Measurements from ENCODE around the gene ARHGAP28.
"Not testable (repeated sequence)": the region's sequence is repeated elsewhere in the genome, so short reads cannot be mapped to it uniquely, and the experiment has no call there.

Gene ARHGAP28

GRCh38 chr18:6827566-6827965, 98.0 kb downstream of the ARHGAP28 start:
- not testable (repeated sequence) for DNase-seq

- DNase-seq = no peak
These were observed 101.4 kb downstream of the ARHGAP28 start for GRCh38 chr18:6830916-6831315.

DNA sequence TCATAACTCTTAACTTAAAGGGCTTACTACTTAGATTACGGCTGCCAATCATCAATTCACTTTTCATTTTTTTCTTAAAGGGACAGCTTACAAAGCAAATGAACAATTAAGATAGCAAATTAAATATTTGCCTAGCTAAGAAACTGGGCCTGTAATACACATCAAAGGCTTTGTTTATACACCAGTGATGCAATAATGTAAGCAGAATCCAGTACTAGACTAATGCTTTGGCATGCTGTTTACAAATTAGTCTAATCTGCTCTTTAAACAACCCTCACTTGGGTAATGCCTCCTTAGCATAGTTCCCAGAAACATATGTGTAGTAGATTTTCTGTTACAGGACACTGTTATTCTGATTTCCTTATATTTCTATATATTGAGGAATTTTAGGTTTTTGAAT, 105.8 kb downstream of the ARHGAP28 start:
- no peak for DNase-seq

GRCh38 chr18:6836331-6836730, 106.8 kb downstream of the ARHGAP28 start:
- no peak for DNase-seq

DNA sequence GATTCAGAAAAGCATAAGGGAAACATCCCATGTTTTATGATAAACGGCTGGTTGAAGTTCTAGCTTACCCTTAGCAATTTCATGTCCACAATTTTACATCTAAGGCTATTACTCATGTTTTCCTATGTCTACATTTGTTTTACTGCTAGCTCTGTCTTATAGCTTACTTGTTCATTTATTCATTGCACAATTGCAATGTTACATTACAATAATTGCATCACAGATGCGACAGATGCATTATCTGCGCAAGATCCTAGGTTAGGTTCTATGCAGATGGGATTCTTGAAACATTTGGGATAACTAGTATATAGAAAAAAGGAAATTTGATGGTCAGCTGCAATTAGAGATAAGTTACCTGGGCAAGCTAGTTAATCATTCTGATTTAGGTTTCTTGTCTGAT, 108.4 kb downstream of the ARHGAP28 start:
- no peak for DNase-seq

DNA sequence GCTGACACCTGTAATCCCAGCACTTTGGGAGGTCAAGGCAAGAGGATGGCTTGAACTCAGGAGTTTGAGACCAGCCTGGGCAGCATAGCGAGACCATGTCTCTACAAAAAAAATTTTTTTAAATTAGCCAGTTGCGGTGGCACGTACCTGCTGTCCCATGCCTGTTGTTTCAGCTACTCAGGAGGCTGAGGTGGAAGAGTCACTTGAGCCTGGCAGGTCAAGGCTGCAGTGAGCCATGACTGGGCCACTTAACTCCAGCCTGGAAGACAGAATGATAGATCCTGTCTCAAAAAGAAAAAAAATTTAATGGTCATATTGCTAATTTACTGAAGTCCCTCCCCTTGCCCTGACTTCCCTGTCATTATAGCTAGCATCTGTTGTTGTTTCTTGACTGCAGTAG, 112.6 kb downstream of the ARHGAP28 start:
- no peak for DNase-seq

DNA sequence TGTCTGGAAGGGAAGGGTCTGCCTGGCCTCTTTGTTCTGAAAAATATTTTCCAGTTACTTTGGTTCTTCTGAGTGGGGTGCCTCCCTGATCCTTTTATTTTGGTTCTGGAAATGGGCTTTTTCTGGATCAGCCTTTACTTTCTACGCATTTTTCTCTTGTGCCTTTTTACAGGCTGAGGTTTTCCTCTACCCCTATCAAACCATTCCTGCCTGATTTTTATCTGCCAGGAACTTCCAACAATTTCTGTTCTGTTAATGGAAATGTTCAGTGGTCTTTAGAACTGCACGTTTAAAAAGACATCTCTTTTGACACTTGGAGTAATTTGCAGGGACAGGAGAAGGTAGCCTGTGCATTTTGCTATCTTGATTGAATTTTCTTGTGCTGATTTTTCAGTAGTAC, 113.8 kb downstream of the ARHGAP28 start:
- DNase-seq = no peak

DNA sequence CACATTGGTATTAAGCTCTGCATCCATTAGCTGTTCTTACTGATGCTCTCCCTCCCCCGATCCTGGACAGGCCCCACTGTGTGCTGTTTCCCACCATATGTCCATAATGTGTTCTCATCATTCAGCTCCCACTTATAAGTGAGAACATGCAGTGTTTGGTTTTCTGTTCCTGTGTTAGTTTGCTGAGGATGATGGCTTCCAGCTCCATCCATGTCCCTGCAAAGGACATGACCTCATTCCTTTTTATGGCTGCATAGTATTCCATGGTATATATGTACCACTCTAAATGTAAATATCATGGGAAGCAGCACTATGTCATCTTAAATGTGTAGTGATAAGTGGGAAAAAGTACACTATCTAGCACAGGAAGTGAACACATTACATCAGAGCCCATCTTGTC, 116.0 kb downstream of the ARHGAP28 start:
- not testable (repeated sequence) for DNase-seq

DNA sequence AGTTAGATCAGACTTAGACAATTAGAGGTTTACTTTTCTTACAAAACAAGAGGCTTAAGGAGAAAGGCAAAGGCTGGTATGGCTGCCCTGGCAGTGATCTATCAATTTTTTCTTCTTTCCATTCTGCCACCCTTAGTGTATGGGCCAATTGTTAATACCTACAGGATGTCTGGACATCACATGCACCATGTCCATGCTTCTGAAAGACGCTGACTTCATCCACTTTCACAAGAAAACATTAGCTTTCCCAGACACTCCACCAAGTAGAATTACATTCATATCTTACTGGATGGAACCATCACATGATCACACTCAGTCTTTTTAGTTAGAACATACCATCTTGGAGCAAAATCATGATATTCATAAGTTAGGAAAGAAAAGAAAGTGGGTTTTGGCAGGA, 120.9 kb downstream of the ARHGAP28 start:
- no peak for DNase-seq

DNA sequence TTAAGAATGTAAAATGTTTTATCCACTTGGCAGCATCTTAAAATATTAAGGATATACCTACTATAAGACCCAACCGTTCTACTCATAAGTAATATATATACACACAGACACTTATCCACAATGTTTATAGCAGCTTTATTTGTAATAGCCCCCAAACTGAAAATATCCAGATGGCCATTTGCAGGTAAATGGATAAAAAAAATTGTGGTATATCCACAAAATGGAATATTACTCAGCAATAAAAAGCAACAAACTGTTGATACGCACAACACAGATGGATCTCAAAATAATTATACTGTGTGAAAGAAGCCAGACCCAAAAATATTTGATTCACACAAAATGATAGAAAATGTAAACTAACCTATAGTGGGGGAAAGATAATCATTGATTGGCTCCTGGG, 122.0 kb downstream of the ARHGAP28 start:
- no peak for DNase-seq

GRCh38 chr18:6854811-6855210, 125.3 kb downstream of the ARHGAP28 start:
- DNase-seq = no peak

DNA sequence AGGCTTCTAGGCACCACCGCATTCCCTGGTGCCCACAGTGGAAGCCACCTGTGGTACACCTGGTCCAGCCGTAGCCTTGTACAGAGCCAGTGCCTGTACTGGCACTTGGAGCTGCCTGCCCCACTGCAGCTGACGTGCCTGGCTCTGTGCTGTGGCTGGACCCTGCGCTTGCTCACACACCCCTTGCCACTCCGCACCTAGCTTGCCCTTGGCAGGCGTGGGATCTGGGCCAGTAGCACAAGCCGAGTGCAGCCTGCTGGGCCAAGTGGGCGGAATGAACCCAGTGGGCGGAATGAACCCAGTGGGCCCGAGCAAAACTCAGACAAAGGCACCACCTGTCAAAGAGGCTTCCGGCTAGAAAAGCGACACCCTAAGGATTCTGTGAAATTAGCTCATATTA, 126.3 kb downstream of the ARHGAP28 start:
- no peak for DNase-seq

DNA sequence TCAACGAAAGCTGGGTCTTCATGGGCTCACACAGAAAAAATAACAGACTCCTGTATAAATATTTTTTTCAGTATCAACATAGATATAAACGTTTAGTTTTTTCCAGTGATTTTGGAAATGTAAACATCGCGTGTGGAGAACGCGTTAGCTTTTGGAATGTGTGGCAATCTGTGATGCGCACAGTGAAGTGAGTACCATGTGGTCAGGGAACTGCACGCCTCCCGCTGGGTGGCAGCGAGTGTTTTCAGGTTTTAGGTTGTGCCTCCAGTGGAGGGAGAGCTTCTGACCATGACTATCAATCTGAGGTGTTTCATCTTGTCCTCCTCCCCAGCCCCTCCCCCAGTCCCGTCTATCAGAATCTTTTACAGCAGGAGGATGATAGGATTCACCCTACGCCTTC, 127.8 kb downstream of the ARHGAP28 start:
- DNase-seq = no peak

GRCh38 chr18:6859676-6860422, 130.3 kb downstream of the ARHGAP28 start:
- DNase-seq = no peak

GRCh38 chr18:6860804-6861448, 131.4 kb downstream of the ARHGAP28 start:
- no peak for DNase-seq

DNA sequence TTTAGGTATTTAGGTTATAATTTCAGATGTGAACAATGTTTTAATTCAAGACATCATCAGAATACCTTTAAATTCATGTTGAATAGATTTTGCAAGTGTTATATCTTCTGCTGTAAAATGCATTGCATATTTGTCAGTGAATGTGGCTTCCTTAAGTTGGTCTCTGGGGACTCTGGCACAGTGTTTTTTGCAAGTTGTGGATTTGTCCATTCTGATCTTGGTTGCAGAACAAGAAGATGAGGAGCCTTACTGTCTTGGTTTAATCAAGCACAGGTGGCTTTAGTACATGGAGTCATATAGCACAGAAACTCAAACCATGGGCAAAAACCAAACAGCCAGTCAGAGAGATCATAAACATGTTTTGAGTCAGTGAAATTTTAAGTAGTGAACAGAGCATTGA, 135.7 kb downstream of the ARHGAP28 start:
- DNase-seq = no peak

DNA sequence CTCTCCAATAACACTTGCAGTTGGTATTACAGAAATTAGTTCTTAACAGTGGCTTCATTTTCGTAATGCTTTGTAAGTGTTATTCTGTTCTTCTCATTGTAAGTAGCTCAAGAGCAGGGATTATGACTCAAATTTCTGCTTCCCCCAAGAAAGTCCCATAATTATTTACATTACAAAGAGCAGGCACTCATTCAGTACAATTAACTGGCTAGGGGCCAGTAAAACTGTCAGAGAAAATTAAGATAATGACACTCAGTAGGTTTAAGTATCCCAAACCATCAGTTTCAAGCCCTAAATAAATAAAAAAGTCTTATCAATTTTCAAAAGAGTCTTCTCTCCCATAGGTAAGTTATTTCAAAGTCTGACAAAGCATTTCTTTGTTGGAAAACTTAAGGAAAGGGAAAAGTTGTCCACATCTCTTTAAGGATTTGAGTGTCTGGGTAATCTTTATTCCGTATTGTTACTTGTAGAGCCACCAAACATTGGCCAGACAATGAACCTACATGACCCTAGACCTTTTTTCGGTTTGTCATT, 137.1 kb downstream of the ARHGAP28 start:
- DNase-seq = peak; percentile 59

- DNase-seq = no peak
These were observed 138.5 kb downstream of the ARHGAP28 start for GRCh38 chr18:6868033-6868432.

DNA sequence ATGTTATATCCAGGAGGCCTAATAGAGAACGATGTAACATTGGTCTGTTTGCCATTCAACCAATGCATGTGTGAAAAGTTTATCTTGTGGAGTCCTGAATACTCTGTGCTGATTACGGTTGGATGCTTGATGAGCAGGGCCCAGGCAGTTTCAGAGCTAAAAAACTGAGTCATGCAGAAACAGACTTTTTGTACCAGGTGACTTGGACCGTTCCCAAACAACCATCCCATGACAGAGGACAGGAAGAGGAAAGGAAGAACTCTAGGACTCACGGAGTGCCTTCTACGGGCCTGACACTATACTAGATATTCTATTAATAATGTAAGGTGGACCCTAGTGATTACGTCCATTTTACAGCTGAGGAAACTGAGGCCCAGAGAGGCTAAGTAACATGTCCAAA, 142.1 kb downstream of the ARHGAP28 start:
- no peak for DNase-seq

DNA sequence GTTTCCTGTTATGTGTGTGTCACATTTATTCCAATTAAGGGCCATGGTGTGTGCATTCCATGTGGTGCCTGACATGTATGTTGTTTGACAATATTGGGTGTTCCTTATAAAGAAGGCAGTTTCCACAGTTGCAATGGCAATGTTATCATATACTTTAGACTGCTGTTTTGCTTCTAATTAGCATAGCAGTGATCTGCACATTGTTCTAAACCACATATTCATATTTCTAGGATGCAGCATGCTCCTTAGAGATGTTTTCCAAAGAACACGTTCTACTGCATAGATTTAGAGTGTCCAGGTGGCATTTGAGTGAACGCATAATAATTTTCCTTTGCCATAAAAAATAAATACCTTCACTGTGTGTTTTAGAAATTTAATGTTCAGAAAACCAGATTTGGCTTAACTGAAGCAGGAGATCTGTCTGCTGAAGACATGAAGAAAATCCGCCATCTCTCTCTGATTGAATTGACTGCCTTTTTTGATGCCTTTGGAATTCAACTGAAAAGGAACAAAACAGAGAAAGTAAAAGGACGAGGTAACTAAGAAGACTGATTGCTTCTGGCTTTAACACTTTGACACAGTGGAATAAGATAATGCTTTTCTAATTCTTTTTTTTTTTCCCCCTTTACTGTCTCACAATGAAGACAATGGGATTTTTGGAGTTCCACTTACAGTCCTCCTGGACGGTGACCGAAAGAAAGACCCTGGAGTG, 143.7 kb downstream of the ARHGAP28 start:
- DNase-seq = no peak

- DNase-seq = no peak
These were observed 144.8 kb downstream of the ARHGAP28 start for GRCh38 chr18:6874315-6874714.

GRCh38 chr18:6875749-6876148, 146.2 kb downstream of the ARHGAP28 start:
- DNase-seq = no peak

GRCh38 chr18:6876641-6877041, 147.1 kb downstream of the ARHGAP28 start:
- no peak for DNase-seq

- DNase-seq = no peak
These were observed 147.8 kb downstream of the ARHGAP28 start for GRCh38 chr18:6877288-6877687.
